ENCODE results near the gene POU2F1.

DNA sequence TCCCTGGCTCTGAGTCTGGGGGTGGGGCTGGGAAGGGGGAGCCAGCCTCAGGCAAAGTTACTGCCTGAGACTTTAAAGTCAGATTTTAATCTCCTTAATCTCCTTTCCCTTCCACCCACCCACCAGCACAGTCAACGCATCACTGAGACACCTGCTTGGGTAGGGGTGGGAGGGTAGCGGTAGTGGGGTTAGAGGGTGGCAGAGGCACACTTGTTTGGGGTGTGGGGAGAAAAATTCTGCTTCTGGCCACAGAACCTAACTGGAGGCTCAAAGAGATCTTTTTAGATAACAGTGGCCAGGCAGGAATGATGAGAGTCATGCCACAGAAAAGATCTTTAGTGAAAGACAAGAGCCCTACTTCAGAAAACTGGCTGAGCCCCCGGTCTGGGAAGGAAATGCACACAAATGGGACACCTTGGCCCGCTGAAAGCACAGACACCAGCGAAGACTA is 253.5 kb downstream of the POU2F1 start:
- TF ChIP-seq CTCF (IDR thresholded peaks at IDR 0.05): no peak
- no peak for TF ChIP-seq POLR2A (IDR thresholded peaks at IDR 0.05)

Data from adrenal gland (tissue), 5 donors.